B cell (primary cell): ENCODE data around the gene ADORA2B. TPM values are rescaled to one million over a fixed set of nuclear protein-coding genes. Genes with fewer than 3 reads are reported as not detected.
"Not testable (repeated sequence)": the region's sequence is repeated elsewhere in the genome, so short reads cannot be mapped to it uniquely, and the experiment has no call there.

ENCODE experiments used
- ATAC-seq: fragments of 200-7000 bp; cut with Tn5 transposase; one replicate; pipeline ENCODE4 v1.10.0; 2021; ENCODE audit warnings: low read depth, mild to moderate bottlenecking, moderate number of reproducible peaks, moderate library complexity
- CTCF ChIA-PET: fragments of 350-600 bp; sonication (Branson Sonifier 250); formaldehyde crosslinking; loops from one replicate; lab custom pipeline; 2021; ENCODE audit warnings: antibody characterized with exemption, inconsistent platforms; lab: Charles Lee
- POLR2A ChIA-PET: fragments of 350-600 bp; sonication (Branson Sonifier 250); formaldehyde crosslinking; loops from one replicate; lab custom pipeline; 2021; ENCODE audit warnings: antibody characterized with exemption; lab: Charles Lee
- DNase-seq: peaks from one replicate; pipeline ENCODE4 v3.0.0; 2013
- H2AFZ ChIP-seq: 2 replicates; pipeline ENCODE4 v1.6.1; 2012; ENCODE audit warnings: mild to moderate bottlenecking, low read depth, low read length; ENCODE audit not compliant: insufficient read depth, poor library complexity, severe bottlenecking
- H3K27ac ChIP-seq, 2 donors: 1 replicate in 1 of 2; 2 replicates in 1 of 2; pipeline ENCODE4 v1.5.1; 2012 to 2013; ENCODE audit warnings: low read length in 2 of 2, mild to moderate bottlenecking in 2 of 2, moderate library complexity in 1 of 2
- H3K27me3 ChIP-seq, 4 experiments: fragments of 200-600 bp in 1 of 4; sonication (generic) in 1 of 4; replicated peaks in 1 of 4; 1 replicate in 2 of 4; 2 replicates in 2 of 4; pipeline versions ENCODE4 v1.6.1 to v1.7.0; 2013 to 2016; ENCODE audit warnings: low read length in 3 of 4, mild to moderate bottlenecking in 2 of 4, mixed read lengths in 1 of 4, moderate library complexity in 1 of 4; ENCODE audit not compliant: insufficient read depth in 4 of 4, control insufficient read depth in 3 of 4; ENCODE audit errors: control extremely low read depth in 1 of 4
- H3K36me3 ChIP-seq, 2 experiments: replicated peaks in 1 of 2; 1 replicate in 1 of 2; 2 replicates in 1 of 2; pipeline versions ENCODE4 v1.6.1 to v1.7.1; 2013; ENCODE audit warnings: low read length in 1 of 2; ENCODE audit not compliant: insufficient read depth in 2 of 2, control insufficient read depth in 1 of 2; ENCODE audit errors: control extremely low read depth in 1 of 2, extremely low read depth in 1 of 2
- H3K4me1 ChIP-seq, 2 donors: fragments of 200-600 bp in 1 of 2; sonication (generic) in 1 of 2; 1 replicate in 1 of 2; 2 replicates in 1 of 2; pipeline versions ENCODE4 v1.5.1 to v1.6.1; 2013 to 2017; ENCODE audit warnings: low read length in 2 of 2; ENCODE audit not compliant: control insufficient read depth in 2 of 2, insufficient read depth in 2 of 2
- H3K4me2 ChIP-seq: replicated peaks from 2 replicates; pipeline ENCODE3; 2012; ENCODE audit warnings: mild to moderate bottlenecking, low read depth, low read length; ENCODE audit not compliant: poor library complexity, severe bottlenecking
- H3K4me3 ChIP-seq, 5 experiments: fragments of 200-600 bp in 1 of 5; sonication (generic) in 1 of 5; 1 replicate in 3 of 5; 2 replicates in 2 of 5; pipeline versions ENCODE4 v1.5.1 to v1.7.0; 2011 to 2016; ENCODE audit warnings: low read length in 4 of 5, mild to moderate bottlenecking in 4 of 5, low read depth in 2 of 5, control low read depth in 1 of 5, moderate library complexity in 1 of 5; ENCODE audit not compliant: insufficient read depth in 1 of 5; ENCODE audit errors: control extremely low read depth in 1 of 5, extremely low read depth in 1 of 5
- H3K79me2 ChIP-seq: fragments of 200-600 bp; sonication (generic); one replicate; pipeline ENCODE4 v1.6.0; 2016; ENCODE audit warnings: low read length; ENCODE audit not compliant: control insufficient read depth, insufficient read depth
- H3K9ac ChIP-seq: fragments of 200-600 bp; sonication (generic); 2 replicates; pipeline ENCODE4 v1.6.1; 2017; ENCODE audit warnings: mild to moderate bottlenecking, low read length, moderate library complexity
- H3K9me3 ChIP-seq, 3 donors: one replicate each; pipeline versions ENCODE4 v1.6.1 to v1.7.1; 2013; ENCODE audit warnings: low read length in 2 of 3; ENCODE audit not compliant: control insufficient read depth in 2 of 3, insufficient read depth in 1 of 3; ENCODE audit errors: control extremely low read depth in 1 of 3
- H4K20me1 ChIP-seq: 2 replicates; pipeline ENCODE4 v1.6.0; 2012; ENCODE audit warnings: mild to moderate bottlenecking, low read length; ENCODE audit not compliant: insufficient read depth, control insufficient read depth, poor library complexity, severe bottlenecking
- H3K27ac Mint-ChIP-seq: one replicate; pipeline ENCODE4 v1.8.0; 2021; ENCODE audit warnings: mixed read lengths
- H3K27me3 Mint-ChIP-seq: one replicate; pipeline ENCODE4 v1.8.0; 2021; ENCODE audit warnings: mixed read lengths
- H3K4me1 Mint-ChIP-seq: one replicate; pipeline ENCODE4 v1.8.0; 2021; ENCODE audit warnings: mixed read lengths
- H3K4me3 Mint-ChIP-seq: one replicate; pipeline ENCODE4 v1.8.0; 2021; ENCODE audit warnings: mixed read lengths
- H3K9me3 Mint-ChIP-seq: one replicate; pipeline ENCODE4 v1.8.0; 2022; ENCODE audit warnings: mixed read lengths; ENCODE audit not compliant: insufficient read depth
- EZH2 ChIP-seq: IDR thresholded peaks from 2 replicates; pipeline ENCODE4 v1.6.1; 2012; ENCODE audit warnings: borderline replicate concordance, low read depth, mild to moderate bottlenecking, moderate library complexity, low read length; ENCODE audit not compliant: insufficient read depth, poor library complexity, severe bottlenecking
- WGBS: methylation state at CpG from one replicate; pipeline ENCODE4 v1.1.5; 2013; ENCODE audit warnings: missing lambda C conversion rate; ENCODE audit not compliant: insufficient coverage; 5-methylcytosine and 5-hydroxymethylcytosine counted together
- intact Hi-C: fragments of 100-400 bp; cut with micrococcal nuclease; formaldehyde crosslinking; loops from one replicate; pipeline ENCODE4 v1.10.0; 2022
- polyA plus RNA-seq: library from polyadenylated mRNA; depleted of rRNA; stranded (reverse); fragments of >200 nt; gene quantifications from 2 replicates; pipeline ENCODE4 v1.2.3, GENCODE V29; 2012
- total RNA-seq, 2 donors: library from RNA; stranded (reverse); fragments of 120-200 nt in 1 of 2; gene quantifications; 1 replicate in 1 of 2; 2 replicates in 1 of 2; pipeline versions ENCODE4 v1.2.3 to v1.2.4, GENCODE V29; 2013 to 2022
- TF ChIP-seq, protein P1 (sequence below): fragments of 200-600 bp; IDR thresholded peaks from one replicate; pipeline ENCODE4 v1.8.0; 2022; ENCODE audit warnings: antibody characterized with exemption, mild to moderate bottlenecking

The ADORA2B gene
- total and polyA plus RNA-seq, 2 donors (not counting 1 experiment from before 2014, with no cell fraction given) = not detected

DNA sequence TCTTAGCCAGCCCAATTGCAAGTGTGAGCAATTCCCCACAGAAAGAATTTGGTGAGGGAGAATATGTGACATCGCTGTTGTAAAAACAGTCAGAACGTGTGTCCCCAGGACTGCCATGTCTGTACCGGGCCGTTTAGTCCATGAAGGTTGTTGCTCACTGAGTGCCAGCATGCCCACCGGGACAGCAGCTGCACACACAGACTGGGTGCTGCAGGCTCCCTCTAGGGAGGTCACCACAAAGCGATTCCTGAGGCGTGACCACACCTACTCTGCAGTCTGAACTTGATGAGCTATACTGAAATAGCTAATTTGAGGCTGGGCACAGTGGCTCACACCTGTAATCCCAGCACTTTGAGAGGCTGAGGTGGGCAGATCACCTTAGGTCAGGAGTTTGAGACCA lies 44.1 kb upstream of the ADORA2B start:
- peaks cover 10% of the 10 kb centered on the region for H3K27me3 Mint-ChIP-seq

GRCh38 chr17:15905236-15905635 lies 39.7 kb upstream of the ADORA2B start:
- H3K4me1 Mint-ChIP-seq, H3K9me3 ChIP-seq, ATAC-seq, H3K27ac Mint-ChIP-seq, H3K9me3 Mint-ChIP-seq, H3K79me2 ChIP-seq, H3K4me2 ChIP-seq, DNase-seq, H4K20me1 ChIP-seq, intact Hi-C loops, H2AFZ ChIP-seq, POLR2A ChIA-PET, H3K27ac ChIP-seq, H3K4me3 ChIP-seq, H3K9ac ChIP-seq, H3K36me3 ChIP-seq, CTCF ChIA-PET, H3K4me3 Mint-ChIP-seq, H3K4me1 ChIP-seq, H3K27me3 ChIP-seq: not testable (repeated sequence)
- H3K27me3 Mint-ChIP-seq = peaks cover 16% of the 10 kb centered on the region
- WGBS = no CpG with 5 or more reads among the region's 8 CpGs

More for the DNA sequence above, 44.1 kb upstream of the ADORA2B start:
- 21% methylated on average over 7 of the region's 7 CpGs for WGBS
- no peak overlapping the region for H3K4me3 ChIP-seq
- H3K4me2 ChIP-seq = no peak overlapping the region
- intact Hi-C loops = no loop called here
- POLR2A ChIA-PET = no interaction called here
- ATAC-seq (no peak), DNase-seq (no peak)
- no peaks in the 10 kb centered on the region for H3K4me1 ChIP-seq
- no peaks in the 10 kb centered on the region for H3K79me2 ChIP-seq
- Mint-ChIP-seq H3K4me3 (no peak overlapping the region), H3K27ac (no peak overlapping the region), H3K4me1 (peaks cover 8% of the 10 kb centered on the region), H3K9me3 (peaks cover 3% of the 10 kb centered on the region)
- no peaks in the 10 kb centered on the region for H3K9me3 ChIP-seq
- H3K27ac ChIP-seq = no peak overlapping the region
- no peaks in the 10 kb centered on the region for H4K20me1 ChIP-seq
- H3K9ac ChIP-seq = no peak overlapping the region
- CTCF ChIA-PET = no interaction called here
- no peak overlapping the region for H2AFZ ChIP-seq
- TF ChIP-seq, protein P1, sequence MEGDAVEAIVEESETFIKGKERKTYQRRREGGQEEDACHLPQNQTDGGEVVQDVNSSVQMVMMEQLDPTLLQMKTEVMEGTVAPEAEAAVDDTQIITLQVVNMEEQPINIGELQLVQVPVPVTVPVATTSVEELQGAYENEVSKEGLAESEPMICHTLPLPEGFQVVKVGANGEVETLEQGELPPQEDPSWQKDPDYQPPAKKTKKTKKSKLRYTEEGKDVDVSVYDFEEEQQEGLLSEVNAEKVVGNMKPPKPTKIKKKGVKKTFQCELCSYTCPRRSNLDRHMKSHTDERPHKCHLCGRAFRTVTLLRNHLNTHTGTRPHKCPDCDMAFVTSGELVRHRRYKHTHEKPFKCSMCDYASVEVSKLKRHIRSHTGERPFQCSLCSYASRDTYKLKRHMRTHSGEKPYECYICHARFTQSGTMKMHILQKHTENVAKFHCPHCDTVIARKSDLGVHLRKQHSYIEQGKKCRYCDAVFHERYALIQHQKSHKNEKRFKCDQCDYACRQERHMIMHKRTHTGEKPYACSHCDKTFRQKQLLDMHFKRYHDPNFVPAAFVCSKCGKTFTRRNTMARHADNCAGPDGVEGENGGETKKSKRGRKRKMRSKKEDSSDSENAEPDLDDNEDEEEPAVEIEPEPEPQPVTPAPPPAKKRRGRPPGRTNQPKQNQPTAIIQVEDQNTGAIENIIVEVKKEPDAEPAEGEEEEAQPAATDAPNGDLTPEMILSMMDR = no peak
- TF ChIP-seq EZH2 = no peak
- H3K36me3 ChIP-seq = no peaks in the 10 kb centered on the region
- H3K27me3 ChIP-seq = no peaks in the 10 kb centered on the region
